IMR-90 (cell line): Measurements from ENCODE around the gene FSTL5. TPM values are rescaled to one million over a fixed set of nuclear protein-coding genes. Genes with fewer than 3 reads are reported as not detected.

Experiments used
- ATAC-seq: fragments of 200-7000 bp; cut with Tn5 transposase; 2 replicates; pipeline ENCODE4 v1.9.1; 2020; ENCODE audit warnings: low read depth, mild to moderate bottlenecking, moderate library complexity
- BruUV-seq: library from RNA; stranded (reverse); fragments of 400-500 nt; replicated peaks from 2 replicates; lab custom pipeline; 2021; lab: Mats Ljungman, UMichigan
- CTCF ChIA-PET: fragments of 300-600 bp; formaldehyde crosslinking; extraction: SDS; loops from one replicate; lab custom pipeline; 2021; ENCODE audit warnings: antibody characterized with exemption; lab: Yijun Ruan, JAX
- POLR2A ChIA-PET: fragments of 300-600 bp; sonication (Branson Sonifier 250); formaldehyde crosslinking; loops from one replicate; lab custom pipeline; 2022; ENCODE audit warnings: antibody characterized with exemption; ENCODE audit not compliant: unreplicated experiment; lab: Charles Lee
- DNase-seq: peaks from one replicate; pipeline ENCODE4 v3.0.0; 2013
- H2AFZ ChIP-seq: replicated peaks from 2 replicates; pipeline ENCODE3; 2013; ENCODE audit warnings: low read length, mild to moderate bottlenecking; ENCODE audit not compliant: poor library complexity
- H2AK5ac ChIP-seq: 2 replicates; pipeline ENCODE4 v1.6.1; 2013; ENCODE audit warnings: low read depth, low read length, inconsistent platforms
- H2AK9ac ChIP-seq: replicated peaks from 2 replicates; pipeline ENCODE3; 2013; ENCODE audit warnings: mild to moderate bottlenecking, low read depth, low read length, moderate library complexity; ENCODE audit not compliant: poor library complexity
- H2BK120ac ChIP-seq: 2 replicates; pipeline ENCODE4 v1.6.1; 2013; ENCODE audit warnings: low read depth, low read length, inconsistent platforms
- H2BK15ac ChIP-seq: 3 replicates; pipeline ENCODE4 v1.6.1; 2013; ENCODE audit warnings: low read depth, low read length, inconsistent platforms
- H2BK20ac ChIP-seq: 2 replicates; pipeline ENCODE4 v1.6.1; 2013; ENCODE audit warnings: low read depth, mild to moderate bottlenecking, inconsistent platforms, low read length, moderate library complexity
- H2BK5ac ChIP-seq: 2 replicates; pipeline ENCODE4 v1.6.1; 2013; ENCODE audit warnings: mild to moderate bottlenecking, low read depth, low read length, inconsistent platforms; ENCODE audit not compliant: poor library complexity, severe bottlenecking
- H3K14ac ChIP-seq: replicated peaks from 2 replicates; pipeline ENCODE4 v1.6.1; 2013; ENCODE audit warnings: low read depth, low read length, inconsistent platforms
- H3K18ac ChIP-seq: 2 replicates; pipeline ENCODE4 v1.6.1; 2013; ENCODE audit warnings: low read depth, low read length, control low read depth
- H3K23ac ChIP-seq: 2 replicates; pipeline ENCODE4 v1.6.1; 2013; ENCODE audit warnings: low read depth, low read length, inconsistent platforms
- H3K27ac ChIP-seq: 2 replicates; pipeline ENCODE4 v1.5.1; 2013; ENCODE audit warnings: mild to moderate bottlenecking, control low read depth, low read length; ENCODE audit not compliant: insufficient read depth
- H3K27me3 ChIP-seq: 2 replicates; pipeline ENCODE4 v1.6.1; 2013; ENCODE audit warnings: low read length; ENCODE audit not compliant: control insufficient read depth, insufficient read depth
- H3K36me3 ChIP-seq: 2 replicates; pipeline ENCODE4 v1.6.1; 2013; ENCODE audit warnings: low read length, mixed read lengths; ENCODE audit not compliant: control insufficient read depth, insufficient read depth
- H3K4ac ChIP-seq: 2 replicates; pipeline ENCODE4 v1.6.1; 2013; ENCODE audit warnings: low read depth, low read length, inconsistent platforms
- H3K4me1 ChIP-seq: 2 replicates; pipeline ENCODE4 v1.6.1; 2013; ENCODE audit warnings: low read length, mixed read lengths; ENCODE audit not compliant: control insufficient read depth, insufficient read depth
- H3K4me2 ChIP-seq: 2 replicates; pipeline ENCODE4 v1.6.1; 2013; ENCODE audit warnings: low read depth, mild to moderate bottlenecking, control low read depth, low read length, moderate library complexity
- H3K4me3 ChIP-seq: 2 replicates; pipeline ENCODE4 v1.5.1; 2013; ENCODE audit warnings: low read depth, mild to moderate bottlenecking, control low read depth, low read length, moderate library complexity; ENCODE audit not compliant: insufficient read depth
- H3K56ac ChIP-seq: 2 replicates; pipeline ENCODE4 v1.6.1; 2013; ENCODE audit warnings: low read length, inconsistent platforms; ENCODE audit not compliant: insufficient read depth; ENCODE audit errors: extremely low read depth
- H3K79me1 ChIP-seq, 2 experiments: 2 replicates each; pipeline ENCODE4 v1.6.1; 2013; ENCODE audit warnings: low read length in 2 of 2, inconsistent platforms in 1 of 2, low read depth in 1 of 2
- H3K9ac ChIP-seq: 2 replicates; pipeline ENCODE4 v1.6.1; 2013; ENCODE audit warnings: low read depth, low read length, control low read depth
- H3K9me1 ChIP-seq: 2 replicates; pipeline ENCODE4 v1.6.1; 2013; ENCODE audit warnings: low read length, inconsistent platforms; ENCODE audit not compliant: insufficient read depth
- H3K9me3 ChIP-seq: 2 replicates; pipeline ENCODE4 v1.6.1; 2013; ENCODE audit warnings: low read length; ENCODE audit not compliant: control insufficient read depth, insufficient read depth
- H4K20me1 ChIP-seq: 2 replicates; pipeline ENCODE4 v1.6.1; 2013; ENCODE audit warnings: low read length, inconsistent platforms; ENCODE audit not compliant: insufficient read depth
- H4K5ac ChIP-seq: 2 replicates; pipeline ENCODE4 v1.6.1; 2013; ENCODE audit warnings: mild to moderate bottlenecking, low read depth, low read length, control low read depth
- H4K8ac ChIP-seq, 2 experiments: 2 replicates each; pipeline ENCODE4 v1.6.1; 2013; ENCODE audit warnings: low read depth in 2 of 2, low read length in 2 of 2, control low read depth in 1 of 2, inconsistent platforms in 1 of 2
- H4K91ac ChIP-seq: 2 replicates; pipeline ENCODE4 v1.6.1; 2013; ENCODE audit warnings: low read depth, low read length, inconsistent platforms; ENCODE audit not compliant: insufficient read depth
- BHLHE40 ChIP-seq: fragments of 150-350 bp; IDR thresholded peaks from 2 replicates; pipeline ENCODE4 v1.6.1; 2016; ENCODE audit warnings: mild to moderate bottlenecking, low read depth, low read length
- CEBPB ChIP-seq: IDR thresholded peaks from 2 replicates; pipeline ENCODE4 v1.6.1; 2012; ENCODE audit warnings: low read depth, low read length, improper control_type of control experiment
- CHD1 ChIP-seq: IDR thresholded peaks from 2 replicates; pipeline ENCODE4 v1.6.1; 2012; ENCODE audit warnings: low read depth, low read length, improper control_type of control experiment
- CTCF ChIP-seq: conservative IDR thresholded peaks from 2 replicates; pipeline ENCODE4 v1.5.1; 2012; ENCODE audit warnings: mild to moderate bottlenecking, low read depth, low read length, improper control_type of control experiment
- ELK1 ChIP-seq: fragments of 150-350 bp; IDR thresholded peaks from 2 replicates; pipeline ENCODE4 v1.6.1; 2016; ENCODE audit warnings: low read depth, mild to moderate bottlenecking, low read length, moderate library complexity, borderline replicate concordance
- FOS ChIP-seq: fragments of 150-350 bp; IDR thresholded peaks from 2 replicates; pipeline ENCODE4 v1.6.1; 2016; ENCODE audit warnings: low read depth, low read length
- MAFK ChIP-seq: IDR thresholded peaks from 2 replicates; pipeline ENCODE4 v1.6.1; 2012; ENCODE audit warnings: low read depth, low read length, improper control_type of control experiment
- MAZ ChIP-seq: IDR thresholded peaks from 2 replicates; pipeline ENCODE4 v1.6.1; 2012; ENCODE audit warnings: low read depth, mild to moderate bottlenecking, low read length, improper control_type of control experiment, moderate library complexity, borderline replicate concordance
- MXI1 ChIP-seq: IDR thresholded peaks from 2 replicates; pipeline ENCODE4 v1.6.1; 2012; ENCODE audit warnings: low read depth, mild to moderate bottlenecking, low read length, moderate library complexity, borderline replicate concordance
- NFE2L2 ChIP-seq: fragments of 150-350 bp; IDR thresholded peaks from 2 replicates; pipeline ENCODE4 v1.6.1; 2016; ENCODE audit warnings: low read depth, mild to moderate bottlenecking, low read length
- POLR2A ChIP-seq: IDR thresholded peaks from 2 replicates; pipeline ENCODE4 v1.6.1; 2012; ENCODE audit warnings: mild to moderate bottlenecking, low read depth, low read length
- RAD21 ChIP-seq: IDR thresholded peaks from 2 replicates; pipeline ENCODE4 v1.6.1; 2012; ENCODE audit warnings: low read length, improper control_type of control experiment
- RCOR1 ChIP-seq: IDR thresholded peaks from 2 replicates; pipeline ENCODE4 v1.6.1; 2012; ENCODE audit warnings: mild to moderate bottlenecking, low read length, improper control_type of control experiment; ENCODE audit not compliant: insufficient replicate concordance
- RFX5 ChIP-seq: IDR thresholded peaks from 2 replicates; pipeline ENCODE4 v1.8.0; 2012; ENCODE audit warnings: low read depth, mild to moderate bottlenecking, low read length, moderate library complexity
- SMC3 ChIP-seq: fragments of 150-350 bp; IDR thresholded peaks from 2 replicates; pipeline ENCODE4 v1.6.1; 2016; ENCODE audit warnings: low read depth, mild to moderate bottlenecking, antibody characterized with exemption, low read length, moderate library complexity
- USF2 ChIP-seq: fragments of 150-350 bp; IDR thresholded peaks from 2 replicates; pipeline ENCODE4 v1.6.1; 2017; ENCODE audit warnings: mild to moderate bottlenecking, antibody characterized with exemption, low read length, low read depth
- WGBS, 2 experiments: methylation state at CpG; one replicate each; pipeline versions ENCODE4 v1.1.5 to v1.1.7; 2013; ENCODE audit warnings: missing lambda C conversion rate in 2 of 2; ENCODE audit not compliant: insufficient read length in 1 of 2; ENCODE audit errors: extremely low coverage in 2 of 2; 5-methylcytosine and 5-hydroxymethylcytosine counted together
- dilution Hi-C: fragments of 300-500 bp; cut with HindIII; formaldehyde crosslinking; loops from one replicate; pipeline ENCODE4 v1.14.3; 2018; ENCODE audit warnings: low sequenced_read_pairs; ENCODE audit not compliant: unreplicated experiment
- in situ Hi-C: fragments of 300-500 bp; cut with MboI; formaldehyde crosslinking; loops from 3 replicates; pipeline ENCODE4 v1.14.3; 2019; ENCODE audit warnings: low sequenced_read_pairs, inconsistent platforms, mixed read lengths
- intact Hi-C: fragments of 100-400 bp; cut with micrococcal nuclease; formaldehyde crosslinking; loops from 2 replicates; pipeline ENCODE4 v1.10.0; 2022
- polyA plus RNA-seq, 3 experiments: library from polyadenylated mRNA; depleted of rRNA; stranded (reverse); fragments of >200 nt; gene quantifications; 2 replicates each; pipeline ENCODE4 v1.2.3, GENCODE V29; 2012; ENCODE audit warnings: low replicate concordance in 1 of 3
- total RNA-seq: library from RNA; depleted of rRNA; stranded (reverse); fragments of >200 nt; gene quantifications from 2 replicates; pipeline ENCODE4 v1.2.3, GENCODE V29; 2012

FSTL5 gene
- total and polyA plus RNA-seq, 2 of the 4 experiments (the other 2 are of a cell fraction), result under 0.01 TPM; not detected in 1

- TF ChIP-seq FOS, result no peak
- no peak for TF ChIP-seq POLR2A
- TF ChIP-seq BHLHE40, result no peak
- TF ChIP-seq RFX5, result no peak
- no peak for TF ChIP-seq NFE2L2
- TF ChIP-seq MAFK, result no peak
- no peak for TF ChIP-seq RAD21
- TF ChIP-seq RCOR1, result no peak
- no peak; the same call in 1 of the 2 replicates for TF ChIP-seq CTCF
- no peak for TF ChIP-seq SMC3
- TF ChIP-seq CHD1, result no peak
- no peak for TF ChIP-seq USF2
- no peak for TF ChIP-seq CEBPB
- TF ChIP-seq MXI1, result no peak
- TF ChIP-seq MAZ, result no peak
- TF ChIP-seq ELK1, result no peak
- DNase-seq, result no peak
- Histone ChIP-seq H3K14ac (no peak overlapping the region), H3K4me1 (no peaks in the 10 kb centered on the region), H3K4me2 (no peak overlapping the region), H3K18ac (no peak overlapping the region), H4K20me1 (no peaks in the 10 kb centered on the region), H3K36me3 (no peaks in the 10 kb centered on the region), H2BK120ac (no peak overlapping the region), H2BK5ac (no peak overlapping the region), H3K56ac (no peak overlapping the region), H4K5ac (no peak overlapping the region), H3K9me3 (0 out of 2 replicates have a peak, but pooled peaks cover 2% of the 10 kb centered on the region), H2BK20ac (no peak overlapping the region), H3K27ac (no peak overlapping the region), H2BK15ac (no peak overlapping the region), H3K27me3 (no peaks in the 10 kb centered on the region), H2AFZ (no peak overlapping the region), H3K9ac (no peak overlapping the region), H3K4ac (no peak overlapping the region), H4K8ac (no peak overlapping the region), H3K79me1 (no peaks in the 10 kb centered on the region), H2AK9ac (no peak overlapping the region), H3K23ac (no peak overlapping the region), H3K4me3 (no peak overlapping the region), H4K91ac (no peak overlapping the region), H2AK5ac (no peak overlapping the region), H3K9me1 (no peaks in the 10 kb centered on the region)
- intact Hi-C loops, result no loop called here
- WGBS, 2 experiments, result no CpG with 5 or more reads among the region's 1 CpG
- ChIA-PET POLR2A (no interaction called here), CTCF (no interaction called here)
- dilution Hi-C loops, result no loop called here
- in situ Hi-C loops, result no loop called here
- no peak for ATAC-seq
- BruUV-seq, result no TSS peak
Observed at GRCh38 chr4:161642708-161643107, 521.1 kb downstream of the FSTL5 start.
